NCI-H2227 (cell line): ENCODE measurements around the gene KLF15.

Source experiments
- DNase-seq: peaks from one replicate; lab custom pipeline; 2025; ENCODE audit not compliant: unreplicated experiment; lab: John Stamatoyannopoulos, UW

Gene KLF15

DNA sequence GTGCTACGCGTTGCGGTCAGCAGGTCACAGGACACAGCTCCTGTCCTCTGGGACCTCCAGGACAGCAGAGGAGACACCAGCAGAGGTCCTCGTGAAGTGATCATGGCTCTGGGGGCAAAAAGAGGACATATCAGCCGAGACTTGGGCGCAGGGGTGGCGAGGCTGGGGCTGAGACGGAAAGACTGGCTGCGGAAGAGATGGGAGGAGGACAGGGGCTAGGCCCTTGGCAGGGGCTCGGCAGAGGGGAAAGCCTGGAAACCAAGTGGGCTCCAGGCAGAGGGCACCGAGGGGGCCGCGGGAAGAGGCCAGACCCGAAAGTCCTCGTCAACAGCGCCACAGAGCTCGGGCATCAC is 32.6 kb upstream of the KLF15 start:
- no peak for DNase-seq

GRCh38 chr3:126389112-126389793 is 32.0 kb upstream of the KLF15 start:
- DNase-seq = peak; percentile 79

DNA sequence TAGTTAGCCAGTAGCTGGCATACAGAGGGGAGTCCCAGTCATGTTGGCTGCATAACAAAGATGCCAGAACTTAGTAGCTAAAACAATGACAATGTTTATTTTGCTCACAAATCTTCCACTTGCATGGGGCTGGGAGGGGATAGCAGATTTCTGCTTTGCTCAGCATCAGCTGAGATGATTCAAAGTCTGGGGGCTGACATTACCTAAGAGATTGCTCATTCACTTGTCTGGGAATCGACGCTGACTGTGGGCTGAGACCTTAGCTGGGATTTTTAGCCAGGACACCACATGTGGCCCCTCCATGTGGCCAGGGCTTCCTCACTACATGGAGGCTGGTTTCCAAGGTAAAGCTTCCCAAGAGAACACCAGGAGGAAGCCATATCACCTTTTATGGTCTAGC is 24.8 kb upstream of the KLF15 start:
- no peak for DNase-seq

DNA sequence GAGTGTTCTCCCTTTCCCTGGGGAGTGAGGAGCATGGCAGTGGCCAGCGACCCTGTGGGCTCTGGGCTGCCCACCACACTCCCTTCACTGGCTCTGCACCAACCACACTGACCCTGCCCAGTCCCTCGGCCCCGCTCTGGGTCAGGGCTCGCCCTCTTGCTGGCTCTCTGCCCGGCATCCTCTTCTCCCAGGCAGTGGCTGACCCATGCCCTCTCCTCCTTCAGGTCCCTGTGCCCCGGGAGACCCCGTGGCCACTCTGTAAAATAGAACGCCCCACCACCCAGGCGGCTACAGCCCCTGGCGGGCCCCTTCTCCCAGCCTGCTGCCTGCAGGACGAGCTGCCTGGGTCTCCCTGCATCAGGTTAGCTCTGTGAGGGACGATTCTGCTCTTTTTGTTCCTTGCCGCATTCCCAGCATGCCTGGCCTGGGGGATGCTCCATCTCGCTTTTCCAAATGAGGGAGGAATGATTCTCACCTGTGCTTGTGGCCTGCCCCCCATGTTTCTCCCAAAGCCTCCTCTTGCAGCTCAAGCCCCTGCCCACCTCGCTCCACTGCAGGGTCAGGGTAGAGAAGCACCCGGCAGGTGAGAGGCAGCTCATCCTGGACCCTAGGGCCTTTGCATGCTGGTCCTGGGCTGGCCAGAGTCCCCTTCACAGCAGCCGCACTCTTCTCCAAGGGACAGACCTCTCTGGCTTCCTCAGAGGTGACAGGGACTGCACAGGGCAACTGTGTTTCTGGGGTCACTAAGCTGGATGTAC is 23.0 kb upstream of the KLF15 start:
- no peak for DNase-seq

DNA sequence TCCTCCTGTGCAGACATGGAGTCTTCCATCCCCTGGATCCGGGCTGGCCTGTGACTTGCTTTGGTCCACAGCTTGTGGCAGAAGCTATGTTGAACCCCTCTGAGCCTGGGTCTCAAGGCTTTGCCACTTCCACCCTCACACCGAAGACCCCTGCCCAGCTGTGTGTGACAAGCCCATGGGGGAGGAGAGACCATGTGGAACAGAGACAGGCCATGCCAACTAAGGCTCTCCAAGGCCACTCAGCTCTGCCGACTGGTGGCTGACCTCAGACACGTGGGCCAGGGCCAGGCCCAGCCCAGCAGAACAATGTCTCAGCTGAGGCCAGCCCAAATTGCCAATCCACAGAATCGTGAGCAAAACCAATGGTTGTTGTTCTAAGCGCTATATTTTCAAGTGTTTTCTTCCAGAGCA is 21.1 kb upstream of the KLF15 start:
- DNase-seq = no peak

DNA sequence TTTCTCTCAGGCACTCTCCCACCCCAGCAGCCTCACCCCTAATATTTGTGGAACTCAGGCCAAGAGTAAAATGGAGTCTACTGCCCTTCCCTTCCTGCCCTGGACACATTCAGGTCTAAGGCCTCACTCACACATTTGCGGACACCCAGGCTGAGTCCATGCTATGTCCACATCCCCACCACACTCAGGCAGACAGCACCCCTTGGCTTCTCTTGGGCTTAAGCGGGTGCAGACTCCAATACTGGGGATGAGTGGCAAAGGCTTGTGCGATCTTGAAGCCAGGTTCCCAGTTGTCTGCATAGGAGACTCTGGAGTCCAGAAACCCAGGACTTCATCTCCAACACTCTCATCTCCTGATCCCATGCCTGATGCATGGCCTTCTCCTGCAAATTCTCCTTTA is 20.0 kb upstream of the KLF15 start:
- DNase-seq = no peak

DNA sequence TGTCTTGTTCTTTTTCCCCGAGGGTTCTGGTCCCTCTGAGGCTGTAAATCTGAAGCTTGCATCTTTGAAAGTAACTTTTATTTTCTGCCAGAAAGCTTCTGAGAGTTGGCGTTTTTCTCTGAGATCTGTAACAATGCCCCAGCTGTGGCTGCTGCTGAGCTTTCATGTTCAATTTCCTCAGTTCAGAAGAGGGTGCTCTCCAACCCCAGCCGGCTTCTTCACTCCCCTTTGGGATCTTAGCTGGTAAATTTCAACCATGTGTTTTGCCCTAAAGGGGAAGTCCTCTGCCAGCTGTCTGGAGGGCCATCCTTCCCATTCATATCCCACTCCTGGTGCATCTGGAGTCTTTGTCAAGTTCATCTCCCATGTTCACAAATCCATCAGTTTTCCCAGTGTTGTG is 19.2 kb upstream of the KLF15 start:
- DNase-seq = no peak

- DNase-seq = no peak
Measured at GRCh38 chr3:126375835-126376331, 18.7 kb upstream of the KLF15 start.

DNA sequence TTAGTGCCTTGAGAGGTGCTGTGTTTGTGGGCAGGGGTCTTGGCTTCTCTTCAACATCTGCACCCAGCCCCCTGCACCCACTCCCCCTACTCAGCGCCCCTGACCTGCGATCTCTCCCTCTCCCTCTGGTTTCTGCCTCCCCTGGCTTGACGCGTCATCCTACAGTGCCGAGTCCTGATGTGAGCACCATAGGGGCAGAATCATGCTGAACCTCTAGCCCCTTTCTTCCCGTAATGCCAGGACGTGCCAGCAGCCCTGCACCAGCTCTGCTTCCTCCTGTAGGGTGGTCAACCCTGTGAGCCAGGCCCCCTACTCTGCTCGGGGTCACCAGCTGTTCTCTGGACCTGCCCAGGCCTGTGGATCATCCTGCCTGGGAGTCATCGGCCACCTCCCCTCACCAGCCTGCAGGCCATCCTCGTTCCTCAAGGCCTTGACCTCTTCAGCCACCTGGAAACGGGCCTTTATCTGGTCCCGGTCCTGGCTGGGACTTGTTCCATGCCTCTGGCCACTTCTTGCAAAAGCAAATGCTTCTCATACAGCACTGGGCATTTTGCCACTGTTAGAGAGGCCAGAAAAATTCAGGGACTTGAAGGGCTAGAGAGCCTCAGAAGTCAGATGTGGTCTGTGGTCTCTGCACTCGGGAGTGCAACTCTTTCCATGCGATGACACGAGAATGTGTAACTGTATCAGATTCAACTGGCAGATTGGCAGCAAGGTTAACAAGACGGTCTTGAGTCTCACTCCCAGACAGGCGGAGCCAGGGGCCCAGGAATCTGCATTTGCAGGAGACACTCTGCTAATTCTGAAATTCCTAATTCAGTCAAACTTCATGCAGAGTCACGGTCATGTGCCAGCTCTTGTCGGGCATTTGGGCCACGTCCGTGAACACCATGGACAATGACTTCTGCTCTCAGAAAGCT is 16.7 kb upstream of the KLF15 start:
- no peak for DNase-seq

DNA sequence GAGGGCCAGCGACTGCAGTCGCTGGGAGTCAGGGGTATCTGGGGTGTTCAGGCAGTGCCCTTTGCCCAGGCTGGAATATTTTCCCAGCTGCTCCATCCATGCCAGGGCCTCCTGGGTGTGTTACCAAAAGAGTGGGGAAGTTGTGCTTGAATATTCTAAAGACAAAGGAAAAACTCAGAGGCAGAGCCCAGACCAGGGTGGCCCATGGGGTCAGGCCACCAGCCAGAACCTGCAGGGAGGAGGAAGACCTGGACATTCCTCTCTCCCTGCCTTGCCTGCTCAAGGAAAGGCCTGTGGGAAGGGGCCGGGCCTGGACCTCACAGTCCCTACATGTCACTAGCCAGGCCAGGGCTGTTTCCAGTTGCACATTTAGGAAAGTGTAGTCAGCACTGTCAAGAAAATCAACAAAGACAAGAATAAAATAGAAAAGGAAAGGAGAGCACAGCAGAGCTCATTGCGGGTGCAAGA is 16.0 kb upstream of the KLF15 start:
- DNase-seq = no peak

DNA sequence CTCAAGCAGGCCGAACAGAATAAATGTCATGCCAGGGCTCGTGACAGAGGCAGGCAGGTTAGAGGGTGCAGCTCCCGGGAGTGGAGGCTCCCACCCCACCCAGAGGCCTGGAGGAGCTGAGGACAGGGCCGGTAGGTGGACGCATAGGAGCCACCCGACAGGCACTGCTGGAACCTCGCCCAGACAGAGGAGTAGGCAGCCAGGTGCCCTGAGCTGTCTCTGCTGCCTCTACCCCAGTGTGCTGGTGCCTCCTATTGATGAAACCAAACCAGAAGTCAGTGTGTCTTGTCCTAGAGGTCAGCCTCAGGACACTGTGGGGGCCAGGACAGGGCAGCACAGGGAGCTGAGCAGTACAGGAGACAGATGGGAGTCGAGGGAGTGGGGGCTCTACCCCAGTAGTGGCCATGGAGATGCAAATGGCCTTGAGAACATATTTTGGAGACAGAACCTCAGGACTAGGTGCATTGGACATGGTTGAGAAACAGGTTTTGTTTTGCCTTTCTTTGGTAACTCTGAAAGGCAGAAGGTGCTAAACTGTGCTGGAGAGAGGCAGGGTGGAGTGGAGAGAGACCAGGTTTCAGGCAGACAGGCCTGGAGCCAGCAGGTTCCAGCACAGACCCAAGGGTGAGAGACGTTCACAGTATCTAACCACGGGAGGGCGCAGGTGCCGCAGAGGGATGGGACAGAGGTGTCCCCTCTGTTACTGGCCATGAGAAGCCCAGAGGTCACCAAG is 15.4 kb upstream of the KLF15 start:
- DNase-seq = no peak

DNA sequence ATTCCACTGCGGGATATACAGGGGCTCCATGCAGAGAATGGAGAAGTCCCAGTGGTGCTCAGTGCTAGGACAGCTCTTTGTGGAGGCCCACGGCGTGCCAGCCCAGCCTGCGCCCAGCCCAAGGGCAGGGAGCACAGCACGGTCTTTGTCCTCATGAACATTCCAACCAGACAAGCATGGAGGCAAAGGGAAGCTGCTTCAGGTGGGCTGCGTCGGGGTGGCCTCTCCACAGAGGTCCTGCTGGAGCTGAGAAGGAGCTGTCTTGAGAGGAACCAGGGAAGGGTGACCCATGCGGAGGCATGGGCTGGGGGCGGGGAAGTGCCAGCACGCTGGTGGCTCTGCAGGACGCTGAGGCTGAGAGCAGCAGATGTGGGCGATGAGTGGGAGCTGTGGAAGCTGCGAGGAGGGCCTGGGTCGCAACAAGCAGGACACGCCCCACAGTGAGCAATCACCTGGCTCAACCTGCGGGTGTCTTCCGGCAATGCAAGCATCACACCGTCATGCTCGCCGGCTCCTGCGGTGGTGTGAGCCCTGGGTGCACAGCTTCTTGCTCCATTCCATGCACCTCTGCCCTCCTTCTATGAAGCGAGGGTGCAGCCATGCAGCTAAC is 14.0 kb upstream of the KLF15 start:
- DNase-seq = no peak

DNA sequence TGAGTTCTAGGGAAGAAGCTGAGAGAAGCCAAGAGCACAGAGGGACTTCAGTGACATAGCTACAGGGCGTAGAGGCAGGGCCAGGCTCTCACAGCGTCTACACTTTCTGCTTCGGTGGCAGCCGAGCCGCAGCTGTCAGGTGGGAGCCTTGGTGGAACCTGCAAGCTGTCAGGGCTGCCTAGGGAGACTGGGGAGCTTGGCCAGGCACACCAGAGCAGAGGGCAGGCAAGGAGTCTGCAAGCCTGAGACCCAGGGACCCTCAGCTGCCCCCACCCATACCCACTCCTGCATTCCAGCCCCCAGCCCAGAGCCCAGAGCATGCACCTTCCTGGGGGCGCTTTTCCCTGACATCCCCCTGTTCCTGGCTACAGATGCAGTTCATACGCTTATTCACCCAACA is 13.4 kb upstream of the KLF15 start:
- no peak for DNase-seq

- DNase-seq = no peak
Measured at GRCh38 chr3:126370055-126370454, 12.8 kb upstream of the KLF15 start.

GRCh38 chr3:126369490-126369889 is 12.3 kb upstream of the KLF15 start:
- no peak for DNase-seq

GRCh38 chr3:126367316-126367805 is 10.2 kb upstream of the KLF15 start:
- DNase-seq = no peak

GRCh38 chr3:126365351-126366277 is 8.4 kb upstream of the KLF15 start:
- no peak for DNase-seq

DNA sequence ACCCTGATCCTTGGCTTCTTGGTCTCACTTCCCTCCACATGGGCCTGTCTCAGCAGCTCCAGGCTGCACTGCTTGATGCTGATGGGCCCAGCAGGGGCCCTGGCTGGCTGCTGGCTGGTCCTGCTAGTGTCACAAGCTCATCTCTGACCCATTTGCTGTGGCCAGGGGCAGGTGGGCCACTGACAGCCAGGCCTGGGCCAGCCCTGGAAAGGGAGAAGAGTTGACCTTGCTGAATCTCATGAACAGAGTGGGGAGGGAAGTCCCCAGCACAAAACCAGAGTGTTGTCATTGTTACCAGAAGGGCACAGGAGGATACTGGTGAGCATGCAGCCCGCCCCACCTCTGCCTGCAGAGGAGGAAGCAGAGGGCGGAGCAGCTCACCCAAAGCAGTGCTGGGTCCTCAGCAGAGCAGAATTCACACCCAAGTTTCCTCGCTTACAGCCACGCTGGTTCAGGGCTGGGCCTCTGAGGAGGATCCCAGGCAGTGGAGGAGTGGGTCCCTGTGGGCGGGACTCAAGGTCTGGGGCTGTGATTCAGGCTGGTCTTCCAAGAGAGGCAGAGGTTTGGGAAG is 7.6 kb upstream of the KLF15 start:
- no peak for DNase-seq
